ENCODE results near the gene KLK14. TPM values are rescaled to one million over a fixed set of nuclear protein-coding genes. Genes with fewer than 3 reads are reported as not detected.

KLK14 gene, protein sequence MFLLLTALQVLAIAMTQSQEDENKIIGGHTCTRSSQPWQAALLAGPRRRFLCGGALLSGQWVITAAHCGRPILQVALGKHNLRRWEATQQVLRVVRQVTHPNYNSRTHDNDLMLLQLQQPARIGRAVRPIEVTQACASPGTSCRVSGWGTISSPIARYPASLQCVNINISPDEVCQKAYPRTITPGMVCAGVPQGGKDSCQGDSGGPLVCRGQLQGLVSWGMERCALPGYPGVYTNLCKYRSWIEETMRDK
- 10 to 100 TPM in 3 of 4 donors, 1 to 10 TPM in 1; 8.3 to 18.3 (median 12.2) TPM for total RNA-seq

DNA sequence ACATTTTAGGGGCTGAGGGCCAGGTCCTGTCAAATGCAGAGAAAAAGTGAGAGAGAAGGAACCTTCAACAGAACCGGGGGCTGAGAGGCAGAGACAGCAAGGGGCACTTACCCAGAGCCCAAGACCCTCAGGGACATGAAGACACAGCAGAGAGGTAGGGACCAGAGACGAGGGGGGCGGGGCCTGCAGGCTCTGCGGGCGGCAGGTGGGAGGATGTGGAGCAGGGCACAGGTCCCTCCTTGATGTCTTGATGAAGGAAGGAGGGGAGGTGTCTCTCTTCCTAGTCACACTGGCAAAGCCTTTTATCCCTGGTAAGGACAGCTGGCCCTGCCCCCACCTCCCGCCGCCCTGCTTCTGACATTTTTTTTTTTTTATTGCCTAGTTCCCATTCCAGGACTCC is at the start of gene KLK14:
Gene KLK14 (minus strand): TSS at position 277 of the 400 bp plus-strand sequence. CDS start 273 bp downstream, at position 4.
- no peak for DNase-seq (ENCODE audit: low spot score in 2 of 2)
- TF ChIP-seq POLR2A (IDR thresholded peaks at IDR 0.05): no peak
- TF ChIP-seq, protein P1, sequence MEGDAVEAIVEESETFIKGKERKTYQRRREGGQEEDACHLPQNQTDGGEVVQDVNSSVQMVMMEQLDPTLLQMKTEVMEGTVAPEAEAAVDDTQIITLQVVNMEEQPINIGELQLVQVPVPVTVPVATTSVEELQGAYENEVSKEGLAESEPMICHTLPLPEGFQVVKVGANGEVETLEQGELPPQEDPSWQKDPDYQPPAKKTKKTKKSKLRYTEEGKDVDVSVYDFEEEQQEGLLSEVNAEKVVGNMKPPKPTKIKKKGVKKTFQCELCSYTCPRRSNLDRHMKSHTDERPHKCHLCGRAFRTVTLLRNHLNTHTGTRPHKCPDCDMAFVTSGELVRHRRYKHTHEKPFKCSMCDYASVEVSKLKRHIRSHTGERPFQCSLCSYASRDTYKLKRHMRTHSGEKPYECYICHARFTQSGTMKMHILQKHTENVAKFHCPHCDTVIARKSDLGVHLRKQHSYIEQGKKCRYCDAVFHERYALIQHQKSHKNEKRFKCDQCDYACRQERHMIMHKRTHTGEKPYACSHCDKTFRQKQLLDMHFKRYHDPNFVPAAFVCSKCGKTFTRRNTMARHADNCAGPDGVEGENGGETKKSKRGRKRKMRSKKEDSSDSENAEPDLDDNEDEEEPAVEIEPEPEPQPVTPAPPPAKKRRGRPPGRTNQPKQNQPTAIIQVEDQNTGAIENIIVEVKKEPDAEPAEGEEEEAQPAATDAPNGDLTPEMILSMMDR (IDR thresholded peaks at IDR 0.05): no peak
- H3K4me3 ChIP-seq (ENCODE audit: low read depth, poor library complexity, severe bottlenecking): no peak within 1 kb of the TSS
- WGBS, 2 donors: 29 to 36% methylated on average over 7 of the region's 7 CpGs
- intact Hi-C loops (cut with DNase I; ENCODE audit: low total_unique reads): no loop called here

DNA sequence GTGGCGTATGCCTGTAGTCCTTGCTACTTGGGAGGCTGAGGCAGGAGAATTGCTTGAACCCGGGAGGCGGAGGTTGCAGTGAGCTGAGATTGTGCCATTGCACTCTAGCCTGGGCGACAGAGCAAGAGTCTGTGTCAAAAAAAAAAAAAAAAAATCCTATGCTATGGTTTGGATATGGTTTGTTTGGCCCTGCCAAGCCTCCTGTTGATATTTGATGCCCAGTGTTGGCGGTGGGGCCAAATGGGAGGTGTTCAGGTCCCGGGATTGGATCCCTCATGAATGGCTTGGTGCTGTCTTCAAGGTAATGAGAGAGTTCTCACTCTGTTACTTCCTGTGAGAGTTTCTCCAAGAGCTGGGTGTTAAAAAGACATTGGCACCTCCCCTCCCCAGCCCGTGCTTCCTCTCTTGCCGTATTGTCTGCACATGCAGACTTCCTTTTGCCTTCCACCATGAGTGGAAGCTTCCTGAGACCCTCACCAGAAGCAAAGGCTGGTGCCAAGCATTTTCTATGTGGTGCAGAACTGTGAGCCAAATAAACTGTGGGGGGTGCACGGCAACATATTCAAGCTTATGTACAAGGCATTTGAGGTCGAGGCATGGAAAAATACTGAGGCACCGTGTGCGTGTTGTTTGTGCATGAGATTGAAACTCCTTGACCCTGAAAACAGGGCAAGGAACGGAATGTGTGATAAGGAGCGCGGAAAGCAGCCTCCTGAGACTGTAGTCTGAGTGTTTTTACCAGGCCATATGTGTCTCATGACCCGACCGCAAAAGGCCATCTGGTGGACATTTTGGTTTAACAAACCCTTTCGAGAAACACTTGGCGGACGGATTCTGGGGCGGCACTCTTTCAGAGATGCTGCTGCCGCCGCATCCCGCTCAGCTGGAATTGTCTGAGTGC is 49.3 kb upstream of the KLK14 start:
- WGBS, 2 donors: 64 to 67% methylated on average over 24 of the region's 24 CpGs
- TF ChIP-seq, protein P1 (IDR thresholded peaks at IDR 0.05): no peak
- no peak for TF ChIP-seq POLR2A (IDR thresholded peaks at IDR 0.05)
- intact Hi-C loops (cut with DNase I; ENCODE audit: low total_unique reads): no loop called here
- no peak for DNase-seq (ENCODE audit: low spot score in 2 of 2)
- no peak overlapping the region for H3K4me3 ChIP-seq (ENCODE audit: low read depth, poor library complexity, severe bottlenecking)

DNA sequence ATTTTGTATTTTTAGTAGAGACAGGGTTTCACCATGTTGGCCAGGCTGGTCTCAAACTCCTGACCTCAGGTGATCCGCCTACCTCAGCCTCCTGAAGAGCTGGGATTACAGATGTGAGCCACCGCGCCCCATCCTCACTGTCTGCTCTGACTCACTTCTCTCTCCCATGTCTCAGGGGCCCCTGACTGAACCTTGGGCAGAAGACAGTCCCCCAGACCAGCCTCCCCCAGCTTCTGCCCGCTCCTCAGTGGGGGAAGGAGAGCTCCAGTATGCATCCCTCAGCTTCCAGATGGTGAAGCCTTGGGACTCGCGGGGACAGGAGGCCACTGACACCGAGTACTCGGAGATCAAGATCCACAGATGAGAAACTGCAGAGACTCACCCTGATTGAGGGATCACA is 47.0 kb upstream of the KLK14 start:
- TF ChIP-seq, protein P1 (IDR thresholded peaks at IDR 0.05): no peak
- TF ChIP-seq POLR2A (IDR thresholded peaks at IDR 0.05): no peak
- H3K4me3 ChIP-seq (ENCODE audit: low read depth, poor library complexity, severe bottlenecking): no peak overlapping the region
- WGBS, 2 donors: 72 to 77% methylated on average over 5 to 8 of the region's 8 CpGs
- DNase-seq (ENCODE audit: low spot score in 2 of 2): no peak
- intact Hi-C loops (cut with DNase I; ENCODE audit: low total_unique reads): no loop called here

DNA sequence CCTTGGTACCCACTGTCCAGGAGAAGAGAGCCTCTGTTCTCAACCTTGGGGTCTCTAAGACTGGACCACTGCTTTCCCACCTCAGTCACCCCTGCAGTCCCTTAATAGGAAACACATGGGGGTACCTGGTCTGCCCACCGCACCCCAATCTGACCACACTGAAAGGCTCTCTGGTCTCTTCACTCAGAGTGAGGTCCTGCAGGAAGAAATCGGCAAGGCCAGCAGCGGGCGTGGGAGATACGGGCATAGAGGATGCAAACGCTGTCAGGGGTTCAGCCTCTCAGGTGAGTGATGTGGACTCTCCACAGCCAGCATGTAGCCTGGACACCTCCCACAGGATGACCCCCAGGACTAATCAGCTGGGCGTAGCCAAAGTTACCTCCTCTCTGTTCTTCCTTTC is 45.5 kb upstream of the KLK14 start:
- TF ChIP-seq POLR2A (IDR thresholded peaks at IDR 0.05): no peak
- TF ChIP-seq, protein P1 (IDR thresholded peaks at IDR 0.05): no peak
- no peak overlapping the region for H3K4me3 ChIP-seq (ENCODE audit: low read depth, poor library complexity, severe bottlenecking)
- intact Hi-C loops (cut with DNase I; ENCODE audit: low total_unique reads): no loop called here
- no peak for DNase-seq (ENCODE audit: low spot score in 2 of 2)
- 87 to 89% methylated on average over 7 of the region's 7 CpGs for WGBS, 2 donors

DNA sequence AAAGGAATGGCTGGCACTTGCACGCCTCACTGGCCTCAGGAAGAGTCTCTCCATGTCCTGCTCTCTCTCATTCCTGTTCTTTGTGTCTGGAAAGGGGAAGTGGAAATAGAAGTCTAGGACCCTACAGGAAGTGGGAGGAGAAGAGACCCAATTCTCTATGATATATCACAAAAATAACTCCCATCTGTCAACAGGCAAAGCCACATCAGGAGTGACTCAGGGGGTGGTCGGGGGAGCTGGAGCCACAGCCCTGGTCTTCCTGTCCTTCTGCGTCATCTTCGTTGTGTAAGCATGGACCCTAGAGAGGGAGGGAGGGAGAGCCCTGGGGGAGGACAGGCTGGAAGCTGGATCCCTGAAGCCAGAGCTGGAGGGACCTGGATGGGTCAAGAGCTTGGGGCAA is 45.1 kb upstream of the KLK14 start:
- intact Hi-C loops (cut with DNase I; ENCODE audit: low total_unique reads): no loop called here
- peak in 1 of 2 donors; percentile 36 for DNase-seq (ENCODE audit: low spot score in 2 of 2)
- no peak overlapping the region for H3K4me3 ChIP-seq (ENCODE audit: low read depth, poor library complexity, severe bottlenecking)
- TF ChIP-seq, protein P1 (IDR thresholded peaks at IDR 0.05): no peak
- no peak for TF ChIP-seq POLR2A (IDR thresholded peaks at IDR 0.05)
- 59 to 62% methylated on average over 4 of the region's 4 CpGs for WGBS, 2 donors

Measured in lower leg skin (tissue), 4 donors.